Mononuclear cell (primary cell): Measurements from ENCODE around the gene LETM1. TPM values are rescaled to one million over a fixed set of nuclear protein-coding genes. Genes with fewer than 3 reads are reported as not detected.

Experiments
- H3K27me3 ChIP-seq: 2 replicates; pipeline ENCODE4 v1.6.0; 2011; ENCODE audit warnings: low read length, control low read depth; ENCODE audit not compliant: insufficient read depth
- H3K4me1 ChIP-seq: 2 replicates; pipeline ENCODE4 v1.5.1; 2011; ENCODE audit warnings: mild to moderate bottlenecking, low read length, control low read depth; ENCODE audit not compliant: insufficient read depth
- H3K4me3 ChIP-seq: 2 replicates; pipeline ENCODE4 v1.5.1; 2011; ENCODE audit warnings: mild to moderate bottlenecking, low read length, moderate library complexity
- H3K9me3 ChIP-seq: 2 replicates; pipeline ENCODE4 v1.5.1; 2011; ENCODE audit warnings: low read depth, mild to moderate bottlenecking, control low read depth, low read length
- total RNA-seq: library from RNA; depleted of rRNA; stranded (reverse); fragments of >200 nt; gene quantifications from one replicate; pipeline ENCODE4 v1.2.3, GENCODE V29; 2012

The LETM1 gene
- total RNA-seq, 1 donor: 16.0 TPM

GRCh38 chr4:1783015-1783414 lies 72.9 kb downstream of the LETM1 start:
- H3K9me3 ChIP-seq: no peaks in the 10 kb centered on the region
- H3K4me3 ChIP-seq: no peak overlapping the region
- H3K4me1 ChIP-seq: no peaks in the 10 kb centered on the region
- H3K27me3 ChIP-seq: no peaks in the 10 kb centered on the region

DNA sequence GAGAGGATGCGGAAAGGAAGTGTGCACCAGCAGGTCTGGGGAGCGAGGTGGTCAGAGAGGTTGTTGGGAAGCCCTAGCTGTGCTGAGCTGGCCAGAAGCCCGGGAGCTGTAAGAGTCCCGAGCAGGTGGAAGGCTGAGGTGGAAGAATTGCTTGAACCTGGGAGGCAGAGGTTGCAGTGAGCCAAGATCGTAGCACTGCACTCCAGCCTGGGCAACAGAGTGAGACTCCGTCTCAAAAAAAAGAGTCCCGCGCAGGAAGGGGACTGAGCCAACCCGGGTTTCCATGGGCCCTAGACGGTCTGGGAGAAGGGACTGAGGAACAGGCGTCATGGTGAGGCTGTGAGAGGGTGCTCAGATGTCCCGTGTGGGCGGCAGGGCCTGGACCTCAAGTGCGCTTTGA lies 75.5 kb downstream of the LETM1 start:
- Histone ChIP-seq H3K4me1 (no peaks in the 10 kb centered on the region), H3K4me3 (no peak overlapping the region), H3K27me3 (no peaks in the 10 kb centered on the region), H3K9me3 (no peaks in the 10 kb centered on the region)

GRCh38 chr4:1779588-1780382 lies 76.2 kb downstream of the LETM1 start:
- H3K27me3 ChIP-seq: no peaks in the 10 kb centered on the region
- no peak overlapping the region for H3K4me3 ChIP-seq
- H3K4me1 ChIP-seq: no peaks in the 10 kb centered on the region
- no peaks in the 10 kb centered on the region for H3K9me3 ChIP-seq

GRCh38 chr4:1778642-1779392 lies 77.1 kb downstream of the LETM1 start:
- Histone ChIP-seq H3K4me3 (no peak overlapping the region), H3K27me3 (no peaks in the 10 kb centered on the region), H3K4me1 (no peaks in the 10 kb centered on the region), H3K9me3 (no peaks in the 10 kb centered on the region)

DNA sequence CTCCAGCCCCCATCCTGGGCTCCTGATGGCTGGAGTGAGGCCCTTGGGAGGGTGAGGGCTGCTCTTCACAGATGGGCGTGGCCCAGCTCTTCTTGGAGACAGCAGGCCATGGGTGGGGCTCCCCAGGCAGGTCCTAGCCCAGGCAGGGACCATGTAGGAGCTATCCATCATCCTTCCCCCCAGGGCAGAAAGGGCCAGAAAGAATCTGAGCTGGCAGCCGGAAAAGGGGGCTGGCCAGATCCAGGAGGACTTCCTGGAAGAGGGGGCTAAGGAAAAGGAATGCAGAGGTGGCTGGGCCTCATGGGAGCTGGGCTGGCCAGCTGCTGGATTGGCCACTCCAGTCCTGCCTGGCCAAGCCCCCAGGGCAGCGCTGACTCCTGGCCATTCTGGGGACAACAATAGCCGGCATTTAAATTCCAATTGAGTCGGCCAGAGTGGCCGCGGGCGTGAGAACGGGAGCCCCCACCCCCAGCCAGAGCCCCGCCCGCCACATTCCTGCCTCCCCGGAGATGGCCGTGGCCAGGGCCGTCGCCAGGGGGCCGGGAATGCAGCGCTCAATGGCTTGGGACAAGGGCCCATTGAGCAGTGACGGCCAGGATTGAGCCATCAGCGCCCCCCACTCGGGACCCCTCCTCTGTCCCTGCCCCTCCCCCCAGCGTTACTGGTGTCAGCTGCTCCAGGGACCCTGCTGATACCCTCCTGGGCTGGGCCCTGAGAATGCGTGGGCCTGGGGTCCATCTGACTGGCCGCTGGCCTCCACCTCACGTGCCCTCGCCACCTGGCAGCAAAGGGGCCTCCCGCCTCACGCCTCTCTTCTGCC lies 77.9 kb downstream of the LETM1 start:
- Histone ChIP-seq H3K9me3 (no peaks in the 10 kb centered on the region), H3K4me1 (no peaks in the 10 kb centered on the region), H3K4me3 (no peak overlapping the region), H3K27me3 (no peaks in the 10 kb centered on the region)

DNA sequence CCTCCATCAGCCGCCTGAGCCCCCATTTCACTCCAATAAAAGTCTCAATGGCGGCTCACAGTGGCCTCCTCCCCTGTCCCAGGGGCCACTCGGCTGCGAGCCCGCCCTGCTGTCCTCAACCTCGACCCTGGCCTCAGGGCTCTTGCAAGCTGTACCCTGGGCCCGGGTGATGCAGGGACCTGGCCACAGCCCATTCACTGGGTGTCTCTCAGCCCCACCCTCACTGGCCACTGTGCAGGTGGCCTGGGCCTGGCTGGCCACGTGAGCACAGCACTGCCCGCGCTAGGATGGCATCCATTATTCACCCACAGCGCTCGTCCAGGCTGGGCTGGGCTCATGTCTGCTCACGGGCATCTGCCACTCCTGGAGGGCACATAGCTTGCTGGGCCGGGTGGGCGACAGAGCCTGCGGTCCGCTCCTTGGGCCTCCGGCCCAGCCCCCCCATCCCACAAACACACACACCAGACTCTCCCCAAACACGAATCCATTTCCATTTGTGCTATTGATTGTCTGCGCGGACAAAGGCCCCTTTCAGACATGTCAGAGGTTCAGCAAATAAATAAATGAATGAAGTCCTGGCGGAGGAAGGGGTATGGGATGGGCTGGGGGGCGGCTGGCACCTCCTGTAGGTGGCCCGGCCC lies 79.3 kb downstream of the LETM1 start:
- Histone ChIP-seq H3K4me3 (no peak overlapping the region), H3K4me1 (no peaks in the 10 kb centered on the region), H3K27me3 (no peaks in the 10 kb centered on the region), H3K9me3 (no peaks in the 10 kb centered on the region)

- no peaks in the 10 kb centered on the region for H3K27me3 ChIP-seq
- H3K9me3 ChIP-seq: no peaks in the 10 kb centered on the region
- no peaks in the 10 kb centered on the region for H3K4me1 ChIP-seq
- no peak overlapping the region for H3K4me3 ChIP-seq
Measured at GRCh38 chr4:1775731-1776500, 80.0 kb downstream of the LETM1 start.

GRCh38 chr4:1773754-1774153 lies 82.2 kb downstream of the LETM1 start:
- Histone ChIP-seq H3K27me3 (no peaks in the 10 kb centered on the region), H3K4me1 (no peaks in the 10 kb centered on the region), H3K9me3 (no peaks in the 10 kb centered on the region), H3K4me3 (no peak overlapping the region)

DNA sequence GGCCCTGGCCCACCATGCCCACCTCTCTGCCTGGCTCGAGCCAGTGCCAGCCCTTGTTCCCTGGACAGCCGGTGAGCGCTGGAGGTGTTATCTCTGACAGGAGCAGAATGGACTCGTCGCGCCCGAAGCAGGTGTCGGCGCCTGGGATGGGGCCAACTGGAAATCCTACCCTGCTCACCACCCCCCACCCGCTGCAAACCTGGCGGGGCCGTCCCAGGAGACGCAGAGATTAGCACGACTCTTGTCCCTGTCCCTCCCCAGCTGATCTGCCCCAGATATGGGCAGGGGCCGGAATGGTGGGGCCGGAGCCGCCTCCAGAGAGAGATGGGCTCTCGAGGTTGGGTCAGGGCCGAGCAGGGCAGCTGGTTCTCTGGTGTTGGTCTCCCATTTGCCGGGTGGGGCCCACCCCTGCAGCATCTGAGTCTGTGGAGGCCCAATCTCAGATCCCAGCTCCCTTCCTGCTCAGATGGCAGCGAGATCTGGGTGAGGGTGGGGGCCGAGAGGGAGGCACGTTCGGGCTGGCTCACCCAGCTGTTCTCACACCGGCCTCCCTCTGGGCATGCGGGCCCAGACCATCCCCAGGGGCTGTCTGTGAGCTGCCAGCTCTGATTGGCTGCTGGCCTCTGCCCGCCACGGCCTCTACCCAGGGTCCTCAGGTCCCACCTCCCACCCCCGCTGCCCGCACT lies 83.0 kb downstream of the LETM1 start:
- no peaks in the 10 kb centered on the region for H3K4me1 ChIP-seq
- peaks cover 4% of the 10 kb centered on the region for H3K27me3 ChIP-seq
- no peaks in the 10 kb centered on the region for H3K9me3 ChIP-seq
- no peak overlapping the region for H3K4me3 ChIP-seq

- H3K27me3 ChIP-seq: peaks cover 4% of the 10 kb centered on the region
- H3K4me1 ChIP-seq: no peaks in the 10 kb centered on the region
- no peaks in the 10 kb centered on the region for H3K9me3 ChIP-seq
- H3K4me3 ChIP-seq: no peak overlapping the region
Measured at GRCh38 chr4:1771555-1772305, 84.2 kb downstream of the LETM1 start.

DNA sequence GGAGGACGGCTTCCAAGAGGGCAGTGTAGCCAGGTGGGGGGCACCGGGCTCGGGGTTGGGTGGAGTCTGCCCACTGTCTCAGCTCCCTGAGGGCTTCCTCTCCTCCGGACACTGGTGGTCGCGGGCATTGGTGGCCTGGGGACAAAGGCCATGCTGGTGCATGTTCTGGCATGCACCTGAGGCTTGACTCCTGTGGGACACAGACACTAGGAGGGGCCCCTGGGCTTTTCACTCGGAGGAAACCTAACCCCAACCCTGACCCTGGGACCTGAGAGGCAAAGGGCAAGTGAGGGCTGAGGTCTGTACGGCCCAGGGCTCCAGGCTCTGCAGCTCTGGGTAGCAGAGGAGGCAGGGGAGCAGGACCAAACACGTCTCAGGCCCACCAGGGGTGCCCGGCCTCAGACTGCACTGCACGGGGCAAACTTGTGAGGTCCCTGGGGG lies 85.1 kb downstream of the LETM1 start:
- Histone ChIP-seq H3K4me1 (no peaks in the 10 kb centered on the region), H3K4me3 (no peak overlapping the region), H3K27me3 (peaks cover 4% of the 10 kb centered on the region), H3K9me3 (no peaks in the 10 kb centered on the region)

DNA sequence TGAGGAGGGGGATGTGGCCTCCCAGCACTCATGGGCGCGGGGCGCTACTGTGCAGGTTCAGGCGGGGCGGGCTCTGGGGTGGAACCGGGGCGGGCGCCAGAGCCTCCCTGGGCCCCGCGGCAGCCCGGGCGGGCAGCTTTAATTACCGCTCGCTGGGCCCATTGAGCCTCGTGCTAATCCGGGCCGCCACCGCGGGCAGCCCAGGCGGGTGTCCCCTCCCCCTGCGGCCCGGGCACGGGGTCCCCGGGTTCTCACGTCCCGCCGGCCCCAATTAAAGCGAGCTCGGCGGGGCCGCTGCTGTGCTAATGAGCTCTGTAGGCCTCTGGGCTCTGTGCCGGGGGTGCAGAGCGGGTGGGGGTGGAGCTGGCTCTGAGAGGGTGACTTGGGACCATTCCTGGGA lies 85.7 kb downstream of the LETM1 start:
- no peaks in the 10 kb centered on the region for H3K9me3 ChIP-seq
- no peaks in the 10 kb centered on the region for H3K4me1 ChIP-seq
- H3K4me3 ChIP-seq: no peak overlapping the region
- H3K27me3 ChIP-seq: peaks cover 4% of the 10 kb centered on the region

DNA sequence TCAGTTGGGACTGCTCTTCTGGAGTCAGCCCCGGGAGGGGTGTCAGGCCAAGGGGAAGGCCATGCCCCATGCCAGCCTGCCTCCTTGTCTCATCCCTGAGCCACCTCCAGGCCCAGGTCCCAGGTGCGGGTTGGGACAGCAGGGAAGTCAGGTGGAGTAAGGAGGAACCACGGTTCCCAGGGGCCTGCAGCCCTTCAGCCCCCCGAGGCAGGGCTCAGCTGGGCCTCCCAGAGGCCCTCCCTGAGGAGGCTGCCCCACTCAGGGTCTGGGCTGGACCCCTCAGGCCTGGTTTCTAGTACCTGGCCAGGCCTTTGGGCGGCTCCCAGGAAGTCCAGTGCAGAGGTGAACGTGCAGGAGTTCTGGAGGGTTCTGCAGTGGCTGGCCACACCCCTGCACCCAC lies 86.3 kb downstream of the LETM1 start:
- H3K9me3 ChIP-seq: no peaks in the 10 kb centered on the region
- H3K4me1 ChIP-seq: no peaks in the 10 kb centered on the region
- no peak overlapping the region for H3K4me3 ChIP-seq
- peaks cover 4% of the 10 kb centered on the region for H3K27me3 ChIP-seq
